Lower lobe of right lung (tissue), 2 donors: ENCODE measurements around the gene CEP250. TPM values are rescaled to one million over a fixed set of nuclear protein-coding genes. Genes with fewer than 3 reads are reported as not detected.
"Not testable (repeated sequence)": the region's sequence is repeated elsewhere in the genome, so short reads cannot be mapped to it uniquely, and the experiment has no call there.

ENCODE experiments used
- ATAC-seq, 2 donors: fragments of 200-7000 bp; cut with Tn5 transposase; one replicate each; pipeline ENCODE4 v1.9.1; 2020 to 2022; ENCODE audit warnings: mild to moderate bottlenecking in 2 of 2, moderate library complexity in 2 of 2
- DNase-seq: peaks from one replicate; pipeline ENCODE4 v3.0.0-alpha.2; 2020
- H3K27ac ChIP-seq: fragments of 200-600 bp; one replicate; pipeline ENCODE4 v1.8.0; 2022
- H3K27me3 ChIP-seq: fragments of 200-600 bp; one replicate; pipeline ENCODE4 v1.8.0; 2022; ENCODE audit warnings: low read depth
- H3K36me3 ChIP-seq: fragments of 200-600 bp; one replicate; pipeline ENCODE4 v1.8.0; 2022; ENCODE audit warnings: mild to moderate bottlenecking
- H3K4me1 ChIP-seq: fragments of 200-600 bp; one replicate; pipeline ENCODE4 v1.8.0; 2022
- H3K4me3 ChIP-seq: fragments of 200-600 bp; one replicate; pipeline ENCODE4 v1.8.0; 2022; ENCODE audit warnings: mild to moderate bottlenecking
- H3K9me3 ChIP-seq: fragments of 200-600 bp; one replicate; pipeline ENCODE4 v1.8.0; 2022
- CTCF ChIP-seq: fragments of 200-600 bp; IDR thresholded peaks from one replicate; pipeline ENCODE4 v1.8.0; 2022; ENCODE audit warnings: antibody characterized with exemption, mild to moderate bottlenecking
- intact Hi-C: fragments of 100-400 bp; cut with DNase I; formaldehyde crosslinking; loops from one replicate; pipeline ENCODE4 v1.11.0; 2022
- total RNA-seq: library from RNA; stranded (reverse); fragmentation: NEBNext Ultra II Directional; extraction: Animal tissue kit (Norgen Biotek cat#: 25700); gene quantifications from one replicate; pipeline ENCODE4 v1.2.1, GENCODE V29; 2021
- donor health status: DM: no; HTN: yes; CAD: no; lungs with severe emphysema.

The CEP250 gene
- total RNA-seq, 1 donor from 2014 or later: 30.7 TPM

- Histone ChIP-seq H3K27me3 (no peaks in the 10 kb centered on the region), H3K27ac (no peak overlapping the region), H3K4me1 (peaks cover 13% of the 10 kb centered on the region), H3K36me3 (peaks cover 71% of the 10 kb centered on the region), H3K4me3 (no peak overlapping the region), H3K9me3 (no peaks in the 10 kb centered on the region)
- no peak for TF ChIP-seq CTCF
- intact Hi-C loops: no loop called here
- DNase-seq: no peak
- no peak for ATAC-seq
Measured at GRCh38 chr20:35546127-35546526, 90.7 kb downstream of the CEP250 start.

DNA sequence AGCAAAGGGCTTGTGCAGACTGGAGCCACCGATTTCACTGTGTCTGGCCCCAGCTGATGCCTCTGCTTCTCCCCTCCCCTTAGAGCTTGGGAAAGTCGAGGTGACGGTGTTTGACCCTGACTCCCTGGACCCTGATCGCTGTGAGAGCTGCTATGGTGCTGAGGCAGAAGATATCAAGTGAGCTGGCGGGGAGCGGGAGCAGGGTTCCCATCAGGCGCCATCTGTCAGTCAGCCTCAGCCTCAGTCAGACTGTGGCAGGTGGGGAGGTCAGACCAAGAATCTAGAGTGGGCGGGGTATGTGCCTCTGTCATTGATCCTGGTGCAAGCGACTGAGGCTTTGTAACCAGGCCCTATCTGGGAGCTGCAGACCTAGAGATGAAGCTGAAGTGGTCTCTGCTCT is 91.9 kb downstream of the CEP250 start:
- Histone ChIP-seq H3K36me3 (peaks cover 83% of the 10 kb centered on the region), H3K27ac (no peak overlapping the region), H3K27me3 (no peaks in the 10 kb centered on the region), H3K4me1 (peaks cover 6% of the 10 kb centered on the region), H3K4me3 (no peak overlapping the region), H3K9me3 (no peaks in the 10 kb centered on the region)
- TF ChIP-seq CTCF: no peak
- intact Hi-C loops: no loop called here
- DNase-seq (no peak), ATAC-seq (no peak)

DNA sequence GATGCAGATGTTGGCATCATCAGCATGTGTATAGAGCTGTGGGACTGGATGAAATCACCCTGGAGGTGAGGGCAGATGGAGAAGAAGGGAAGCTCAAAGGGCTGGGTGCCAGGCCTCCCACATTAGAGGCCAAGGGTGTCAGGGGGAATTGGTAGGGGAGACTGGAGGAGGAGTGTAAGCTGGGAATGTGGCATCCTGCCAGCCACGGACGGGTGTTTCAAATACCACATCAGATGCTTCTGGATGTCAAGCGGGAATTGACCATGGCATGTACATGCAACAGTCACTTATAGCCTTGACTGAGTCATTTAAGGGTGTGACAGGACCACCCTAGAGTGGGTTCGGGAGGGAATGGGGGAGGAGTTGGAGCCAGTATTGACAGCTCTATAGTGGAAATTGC is 96.1 kb downstream of the CEP250 start:
- intact Hi-C loops: no loop called here
- DNase-seq: no peak
- Histone ChIP-seq H3K9me3 (no peaks in the 10 kb centered on the region), H3K27me3 (no peaks in the 10 kb centered on the region), H3K27ac (no peak overlapping the region), H3K4me1 (no peaks in the 10 kb centered on the region), H3K4me3 (no peak overlapping the region), H3K36me3 (peaks cover 94% of the 10 kb centered on the region)
- TF ChIP-seq CTCF: no peak
- no peak for ATAC-seq

GRCh38 chr20:35552914-35553313 is 97.5 kb downstream of the CEP250 start:
- peaks cover 94% of the 10 kb centered on the region for H3K36me3 ChIP-seq
- H3K4me3 ChIP-seq: no peak overlapping the region
- intact Hi-C loops: no loop called here
- H3K27ac ChIP-seq: no peak overlapping the region
- H3K4me1 ChIP-seq: no peaks in the 10 kb centered on the region
- TF ChIP-seq CTCF: no peak
- no peak for ATAC-seq
- no peaks in the 10 kb centered on the region for H3K9me3 ChIP-seq
- DNase-seq: no peak
- no peaks in the 10 kb centered on the region for H3K27me3 ChIP-seq

GRCh38 chr20:35555461-35555860 is 100.1 kb downstream of the CEP250 start:
- H3K4me1 ChIP-seq, H3K4me3 ChIP-seq, H3K27me3 ChIP-seq, intact Hi-C loops, ATAC-seq, H3K27ac ChIP-seq, H3K9me3 ChIP-seq, DNase-seq: not testable (repeated sequence)
- peaks cover 78% of the 10 kb centered on the region for H3K36me3 ChIP-seq

DNA sequence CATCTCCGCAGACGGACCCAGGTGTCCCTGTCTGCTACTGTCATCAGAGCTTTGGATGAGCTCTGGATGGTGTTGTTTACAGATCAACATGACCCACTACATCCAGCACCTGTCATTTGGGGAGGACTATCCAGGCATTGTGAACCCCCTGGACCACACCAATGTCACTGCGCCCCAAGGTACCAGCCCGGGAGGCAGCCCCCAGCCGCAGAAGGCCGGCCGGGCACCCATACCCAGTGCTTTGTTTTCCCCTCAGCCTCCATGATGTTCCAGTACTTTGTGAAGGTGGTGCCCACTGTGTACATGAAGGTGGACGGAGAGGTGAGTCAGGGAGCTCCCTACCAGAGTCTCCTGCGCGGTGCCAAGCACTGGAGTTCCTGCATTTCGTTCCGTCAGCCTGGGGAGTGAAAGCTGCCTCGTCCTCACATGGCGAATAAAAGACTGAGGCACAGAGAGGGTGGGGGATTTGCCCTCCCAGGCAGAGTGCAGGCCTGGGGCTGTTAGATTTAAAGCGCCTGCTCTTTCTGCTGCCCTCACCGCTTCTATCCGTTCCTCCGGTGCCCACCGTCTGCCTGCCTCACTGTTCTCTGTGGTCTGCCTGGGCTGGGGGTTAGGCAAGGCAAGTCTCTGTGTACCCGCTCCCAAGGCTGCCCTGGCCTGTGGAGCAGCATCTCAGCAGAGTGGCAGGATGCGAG is 100.7 kb downstream of the CEP250 start:
- no peak for TF ChIP-seq CTCF
- Histone ChIP-seq H3K4me1 (no peaks in the 10 kb centered on the region), H3K36me3 (peaks cover 71% of the 10 kb centered on the region), H3K9me3 (no peaks in the 10 kb centered on the region), H3K27me3 (no peaks in the 10 kb centered on the region), H3K4me3 (no peak overlapping the region), H3K27ac (no peak overlapping the region)
- ATAC-seq (no peak), DNase-seq (no peak)
- intact Hi-C loops: no loop called here
